WI38 (cell line): Measurements from ENCODE around the gene ARHGAP23.

Experiments used
- H3K4me3 ChIP-seq: 2 replicates; pipeline ENCODE4 v1.5.1; 2011; ENCODE audit warnings: low read depth, mild to moderate bottlenecking, control low read depth, low read length
- CTCF ChIP-seq: IDR thresholded peaks from 2 replicates; pipeline ENCODE4 v1.5.1; 2012; ENCODE audit warnings: low read depth, mild to moderate bottlenecking, control low read depth, low read length

The ARHGAP23 gene

DNA sequence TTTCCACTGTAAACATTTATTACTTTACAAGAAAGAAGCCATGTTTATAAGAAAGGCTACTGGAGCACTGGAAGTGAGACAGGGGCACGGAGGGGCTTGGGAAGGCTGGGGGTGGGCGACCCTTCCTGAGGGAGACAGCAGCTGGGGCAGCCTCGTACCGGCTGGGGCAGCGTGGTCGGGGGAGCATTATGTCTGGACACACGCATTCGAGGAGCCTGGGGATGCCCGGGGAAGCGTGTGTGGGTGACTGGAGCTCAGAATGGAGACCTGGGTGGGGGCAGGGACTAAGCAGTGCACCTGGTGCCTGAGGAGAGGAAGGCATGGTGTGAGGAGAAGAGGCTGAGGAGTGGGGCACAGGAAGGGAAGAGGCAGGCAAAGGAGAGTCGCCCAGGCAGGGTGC is 113.0 kb downstream of the ARHGAP23 start:
- TF ChIP-seq CTCF: no peak
- no peak overlapping the region for H3K4me3 ChIP-seq

- H3K4me3 ChIP-seq: no peak overlapping the region
- TF ChIP-seq CTCF: no peak
These were observed 114.0 kb downstream of the ARHGAP23 start for GRCh38 chr17:38542286-38542685.

DNA sequence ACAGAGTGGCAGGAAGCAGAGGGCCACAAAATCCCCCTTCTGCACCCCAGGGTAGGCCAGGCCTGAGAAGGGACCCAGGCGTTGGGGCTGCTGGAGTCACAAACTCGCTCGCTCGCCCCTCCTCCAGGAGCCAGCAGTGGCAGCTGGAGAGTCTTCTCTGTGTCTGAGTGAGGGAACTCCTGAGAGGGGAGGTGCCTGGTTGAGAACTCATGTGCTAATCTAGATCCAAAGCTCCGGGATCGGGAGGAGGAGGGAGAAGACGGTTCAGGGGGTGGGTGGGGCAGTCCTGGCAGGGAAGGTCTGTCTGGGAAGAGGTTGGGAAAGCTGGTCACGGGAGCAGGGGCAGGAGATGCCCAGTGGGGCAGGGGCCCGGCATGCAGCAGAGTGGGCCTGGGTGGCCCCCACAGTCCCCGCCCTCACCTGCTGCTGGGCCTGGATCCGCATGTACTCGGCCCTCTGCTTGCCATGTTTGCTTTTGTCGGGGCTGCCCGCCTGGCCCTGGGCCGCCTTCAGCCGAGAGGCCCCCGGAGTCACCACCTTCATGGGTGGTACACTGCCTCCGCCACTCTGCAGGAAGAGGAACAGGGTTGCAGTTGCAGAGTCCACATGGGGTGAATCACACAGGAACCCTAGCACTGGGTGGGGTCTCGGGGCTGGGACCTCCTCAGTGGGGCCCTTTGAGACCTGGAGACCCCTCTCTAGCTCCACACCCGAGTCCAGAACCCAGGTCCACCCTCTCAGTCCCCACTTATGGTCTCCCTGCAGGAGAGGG is 115.3 kb downstream of the ARHGAP23 start:
- TF ChIP-seq CTCF: no peak
- H3K4me3 ChIP-seq: no peak overlapping the region

- no peak overlapping the region for H3K4me3 ChIP-seq
- no peak for TF ChIP-seq CTCF
These were observed 116.0 kb downstream of the ARHGAP23 start for GRCh38 chr17:38544175-38544838.

DNA sequence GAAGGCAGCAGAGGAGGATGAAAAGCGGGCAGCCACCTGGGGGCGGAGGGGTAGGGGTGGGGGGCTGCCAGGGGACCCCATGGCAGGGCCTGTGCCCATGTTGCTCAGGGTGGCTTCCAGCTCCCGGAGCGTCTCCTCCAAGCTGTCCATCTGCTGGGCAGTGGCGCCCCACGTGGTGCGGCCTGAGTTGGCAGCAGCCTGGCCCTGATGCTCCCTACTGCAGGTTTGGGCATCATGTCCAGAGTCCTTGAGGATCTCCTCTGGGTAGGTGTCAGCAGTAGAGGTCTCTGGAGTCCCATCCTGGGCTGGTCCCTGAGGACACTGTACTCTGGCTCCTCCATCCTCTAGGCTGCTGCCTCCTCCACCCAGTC is 116.6 kb downstream of the ARHGAP23 start:
- no peak for TF ChIP-seq CTCF
- H3K4me3 ChIP-seq: no peak overlapping the region

- no peak for TF ChIP-seq CTCF
- no peak overlapping the region for H3K4me3 ChIP-seq
These were observed 117.4 kb downstream of the ARHGAP23 start for GRCh38 chr17:38545531-38546225.

DNA sequence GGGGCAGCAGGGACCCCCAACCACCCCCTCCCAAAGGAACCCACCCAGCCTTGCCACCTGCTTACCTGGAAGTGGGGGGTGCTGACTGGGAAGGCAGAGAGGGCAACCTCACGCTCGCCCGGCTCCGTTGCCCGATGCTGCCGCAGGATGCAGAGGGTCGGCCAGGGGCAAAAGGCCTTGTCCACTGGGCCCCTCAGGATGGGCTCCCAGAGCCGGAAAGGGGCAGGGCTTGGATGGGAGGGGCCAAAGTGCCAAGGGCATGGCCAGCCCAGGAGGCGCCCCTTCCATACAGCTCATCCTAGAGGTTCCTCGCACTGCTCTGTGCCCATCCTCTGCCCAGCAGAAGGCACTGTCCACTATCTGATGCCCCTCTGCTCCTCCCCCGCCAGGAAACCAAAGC is 118.1 kb downstream of the ARHGAP23 start:
- H3K4me3 ChIP-seq: no peak overlapping the region
- TF ChIP-seq CTCF: no peak
